Small intestine (tissue), 16 donors: ENCODE data around the gene ART1. TPM values are rescaled to one million over a fixed set of nuclear protein-coding genes. Genes with fewer than 3 reads are reported as not detected.
"Not testable (repeated sequence)": the region's sequence is repeated elsewhere in the genome, so short reads cannot be mapped to it uniquely, and the experiment has no call there.

ENCODE experiments used
- DNase-seq, 2 donors: peaks; one replicate each; pipeline versions ENCODE4 v3.0.0 to v3.0.0-alpha.2; 2013
- FAIRE-seq: peaks from 2 replicates; lab custom pipeline; 2012; peaks lifted over from hg19 to GRCh38; lab: Jason Lieb, UNC
- H3K27ac ChIP-seq, 3 donors: one replicate each; pipeline ENCODE4 v1.5.1; 2013; ENCODE audit warnings: low read length in 2 of 3, mild to moderate bottlenecking in 2 of 3, control low read depth in 1 of 3, inconsistent platforms in 1 of 3, low read depth in 1 of 3, moderate library complexity in 1 of 3
- H3K27me3 ChIP-seq, 3 donors: one replicate each; pipeline ENCODE4 v1.6.1; 2013; ENCODE audit warnings: low read length in 3 of 3, inconsistent platforms in 1 of 3; ENCODE audit not compliant: control insufficient read depth in 3 of 3, insufficient read depth in 3 of 3
- H3K36me3 ChIP-seq, 3 donors: one replicate each; pipeline ENCODE4 v1.6.1; 2013; ENCODE audit warnings: low read length in 3 of 3, inconsistent platforms in 1 of 3, low read depth in 1 of 3, mild to moderate bottlenecking in 1 of 3, moderate library complexity in 1 of 3; ENCODE audit not compliant: control insufficient read depth in 3 of 3, insufficient read depth in 2 of 3
- H3K4me1 ChIP-seq, 3 donors: one replicate each; pipeline ENCODE4 v1.6.1; 2013; ENCODE audit warnings: low read length in 2 of 3, inconsistent platforms in 1 of 3, low read depth in 1 of 3, mild to moderate bottlenecking in 1 of 3, moderate library complexity in 1 of 3; ENCODE audit not compliant: control insufficient read depth in 3 of 3, insufficient read depth in 2 of 3
- H3K4me3 ChIP-seq, 3 donors: one replicate each; pipeline ENCODE4 v1.5.1; 2013; ENCODE audit warnings: low read length in 3 of 3, control low read depth in 1 of 3, inconsistent platforms in 1 of 3, low read depth in 1 of 3, mild to moderate bottlenecking in 1 of 3, moderate library complexity in 1 of 3
- H3K9me3 ChIP-seq, 2 donors: one replicate each; pipeline ENCODE4 v1.6.1; 2013; ENCODE audit warnings: low read depth in 1 of 2, low read length in 1 of 2; ENCODE audit not compliant: control insufficient read depth in 2 of 2, insufficient read depth in 1 of 2
- WGBS, 3 donors: extraction: QIAGEN DNeasy Blood & Tissue Kit; methylation state at CpG; one replicate each; pipeline ENCODE4 v1.1.7; 2013; 5-methylcytosine and 5-hydroxymethylcytosine counted together
- long read RNA-seq, 10 donors: transcript quantifications; one replicate each; lab custom pipeline, GENCODE V29; 2026
- polyA plus RNA-seq, 4 donors: library from polyadenylated mRNA; stranded (reverse) in 3 of 4; unstranded in 1 of 4; fragments of 200-250 nt in 3 of 4; fragments of 120-200 nt in 1 of 4; gene quantifications; one replicate each; pipeline versions ENCODE4 v1.2.1 to v1.2.3, GENCODE V29; 2013
- donor health status: healthy with polysubstance abuse.
- donor health status: control.
- donor health status: control.
- donor health status: Bipolar disorder and iron deficiency.
- donor health status: healthy.

The ART1 gene
- polyA plus RNA-seq, result under 1 TPM in 1 of 4 donors, not detected in 3; 0.04 TPM
- long read RNA-seq, donor 1, result 0 reads
- long read RNA-seq, donor 2, result 0 reads
- long read RNA-seq, donor 3, result 0 reads
- long read RNA-seq, donor 4, result 0 reads
- long read RNA-seq, donor 5, result 0 reads
- long read RNA-seq, donor 6, result 0 reads
- long read RNA-seq, donor 7, result 0 reads
- long read RNA-seq, donor 8, result 0 reads
- long read RNA-seq, donor 9, result 0 reads
- long read RNA-seq, donor 10, result 0 reads

DNA sequence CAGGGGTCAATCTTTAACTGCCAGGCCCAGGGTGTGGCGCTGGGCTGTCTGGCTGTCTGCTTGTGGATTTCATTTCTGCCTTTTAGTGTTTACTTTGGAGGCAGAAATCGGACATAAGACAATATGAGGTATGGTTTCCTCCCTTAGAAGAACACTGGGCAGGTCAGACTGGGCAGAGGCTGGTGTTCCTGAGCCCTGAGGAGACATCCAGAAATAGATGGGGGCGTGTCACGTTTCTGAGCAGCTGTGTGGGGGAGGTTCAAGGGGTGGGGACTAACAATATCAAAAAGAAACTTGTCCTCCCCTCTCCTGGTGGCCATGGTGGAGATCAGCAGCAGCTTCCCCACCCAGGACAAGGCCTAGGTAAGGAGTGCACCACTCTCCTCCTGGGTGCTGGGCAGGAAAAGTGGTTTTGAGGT, at the start of gene ART1:
TSS of gene ART1 (plus strand) at position 312 of the 419 bp plus-strand sequence. CDS start 14,086 bp downstream, outside the sequence.
- no peaks in the 10 kb centered on the region for H3K36me3 ChIP-seq
- H3K27me3 ChIP-seq, result peaks cover 0 to 23% (median 2%) of the 10 kb centered on the region in 3 donors
- no peaks in the 10 kb centered on the region for H3K9me3 ChIP-seq
- H3K4me1 ChIP-seq, result peaks cover 0 to 11% (median 2%) of the 10 kb centered on the region in 3 donors
- DNase-seq, result peak in 1 of 2 donors; percentile 11
- WGBS, 3 donors, result 44 to 62% (median 60%) methylated on average over 4 of the region's 4 CpGs
- H3K27ac ChIP-seq, result no peak within 1 kb of the TSS
- no peak for FAIRE-seq
- H3K4me3 ChIP-seq, result no peak within 1 kb of the TSS

- not testable (repeated sequence) for H3K27me3 ChIP-seq, H3K4me3 ChIP-seq, H3K4me1 ChIP-seq, H3K36me3 ChIP-seq, FAIRE-seq, DNase-seq, H3K9me3 ChIP-seq, H3K27ac ChIP-seq
- WGBS, 3 donors, result 91 to 97% (median 96%) methylated on average over 15 of the region's 15 CpGs
These were observed 47.2 kb upstream of the ART1 start for GRCh38 chr11:3597743-3598142.

DNA sequence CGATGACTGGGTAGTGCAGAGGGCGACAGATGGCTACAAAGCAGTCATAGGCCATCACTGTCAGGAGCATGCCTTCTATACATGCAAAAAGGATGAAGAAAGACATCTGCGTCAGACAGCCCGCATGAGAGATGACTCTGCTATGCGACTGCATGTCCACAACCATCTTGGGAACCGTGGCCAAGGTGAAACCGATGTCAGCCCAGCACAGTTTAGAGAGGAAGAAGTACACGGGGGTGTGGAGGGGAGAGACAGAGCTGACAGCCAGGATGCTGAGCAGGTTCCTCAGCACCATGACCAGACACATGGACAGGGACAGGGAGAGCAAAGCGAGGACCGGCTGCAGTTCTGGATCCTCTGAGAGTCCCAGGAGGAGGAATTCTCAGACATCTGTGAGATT, 44.7 kb upstream of the ART1 start:
- 82 to 89% (median 84%) methylated on average over 6 to 10 of the region's 10 CpGs for WGBS, 3 donors

DNA sequence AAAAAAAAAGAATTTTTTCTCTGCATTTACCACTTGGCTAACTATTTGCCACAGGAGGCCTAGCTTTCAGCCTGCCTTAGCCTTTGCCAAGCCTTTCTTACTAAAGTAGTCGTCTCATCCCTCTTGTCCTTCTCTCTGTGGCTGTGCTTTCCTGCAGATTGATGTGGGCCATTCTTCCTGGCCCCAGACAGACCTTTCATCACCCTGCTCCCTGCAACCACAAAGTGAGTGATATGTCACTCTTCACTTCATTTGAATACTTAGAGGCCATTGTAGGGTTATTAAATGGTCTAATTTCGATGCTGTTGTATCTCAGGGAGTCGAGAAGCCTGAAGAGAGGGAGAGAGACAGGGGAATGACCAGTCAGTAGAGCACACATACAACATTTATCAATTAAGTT, 40.8 kb upstream of the ART1 start:
- no peak for FAIRE-seq
- peak overlapping the region in 1 of 3 donors; percentile 53 for H3K27ac ChIP-seq
- WGBS, 3 donors, result 53 to 72% (median 58%) methylated on average over 3 of the region's 3 CpGs

More for the DNA sequence above, 44.7 kb upstream of the ART1 start:
- H3K4me1 ChIP-seq, H3K36me3 ChIP-seq, DNase-seq, H3K27me3 ChIP-seq, H3K27ac ChIP-seq, H3K4me3 ChIP-seq, H3K9me3 ChIP-seq, FAIRE-seq: not testable (repeated sequence)

GRCh38 chr11:3605283-3605662, 39.7 kb upstream of the ART1 start:
- WGBS, 3 donors, result 90 to 93% (median 92%) methylated on average over 3 of the region's 3 CpGs
- FAIRE-seq (no peak), DNase-seq (peak; percentile 5 to 19)
- peak overlapping the region in 2 of 3 donors; percentile 77 to 82 for H3K27ac ChIP-seq
- no peaks in the 10 kb centered on the region for H3K9me3 ChIP-seq
- peaks cover 0 to 10% (median 2%) of the 10 kb centered on the region in 3 donors for H3K4me1 ChIP-seq
- H3K27me3 ChIP-seq, result no peaks in the 10 kb centered on the region
- H3K36me3 ChIP-seq, result no peaks in the 10 kb centered on the region
- H3K4me3 ChIP-seq, result no peak overlapping the region

More for the DNA sequence above, 40.8 kb upstream of the ART1 start:
- no peaks in the 10 kb centered on the region for H3K36me3 ChIP-seq
- H3K4me1 ChIP-seq, result peaks cover 0 to 10% (median 2%) of the 10 kb centered on the region in 3 donors
- no peaks in the 10 kb centered on the region for H3K27me3 ChIP-seq
- no peak overlapping the region for H3K4me3 ChIP-seq
- no peaks in the 10 kb centered on the region for H3K9me3 ChIP-seq
- DNase-seq, result no peak

DNA sequence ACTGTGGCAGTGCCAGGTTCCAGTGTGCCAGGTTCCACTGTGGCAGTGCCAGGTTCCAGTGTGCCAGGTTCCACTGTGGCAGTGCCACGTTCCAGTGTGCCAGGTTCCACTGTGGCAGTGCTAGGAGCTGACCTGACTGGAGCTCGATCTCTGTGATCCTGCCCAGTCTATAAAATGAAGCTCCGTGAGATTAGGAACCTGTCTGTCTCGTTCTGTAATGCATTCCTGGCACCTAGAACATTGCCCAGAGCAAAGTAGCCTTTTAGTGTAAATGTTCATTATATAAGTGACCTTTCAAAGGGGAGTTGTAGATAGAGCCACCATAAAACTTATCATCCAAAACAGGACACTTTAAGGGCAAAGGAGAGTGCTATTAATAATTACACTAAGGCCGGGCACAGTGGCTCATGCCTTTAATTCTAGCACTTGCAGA, 39.1 kb upstream of the ART1 start:
- Histone ChIP-seq H3K36me3 (no peaks in the 10 kb centered on the region), H3K27me3 (no peaks in the 10 kb centered on the region), H3K27ac (peak overlapping the region in 2 of 3 donors; percentile 77 to 82), H3K4me3 (no peak overlapping the region), H3K4me1 (peaks cover 0 to 10% (median 2%) of the 10 kb centered on the region in 3 donors), H3K9me3 (no peaks in the 10 kb centered on the region)
- FAIRE-seq (no peak), DNase-seq (peak; percentile 63 to 94)
- WGBS, 3 donors, result 11 to 58% (median 23%) methylated on average over 5 of the region's 5 CpGs

DNA sequence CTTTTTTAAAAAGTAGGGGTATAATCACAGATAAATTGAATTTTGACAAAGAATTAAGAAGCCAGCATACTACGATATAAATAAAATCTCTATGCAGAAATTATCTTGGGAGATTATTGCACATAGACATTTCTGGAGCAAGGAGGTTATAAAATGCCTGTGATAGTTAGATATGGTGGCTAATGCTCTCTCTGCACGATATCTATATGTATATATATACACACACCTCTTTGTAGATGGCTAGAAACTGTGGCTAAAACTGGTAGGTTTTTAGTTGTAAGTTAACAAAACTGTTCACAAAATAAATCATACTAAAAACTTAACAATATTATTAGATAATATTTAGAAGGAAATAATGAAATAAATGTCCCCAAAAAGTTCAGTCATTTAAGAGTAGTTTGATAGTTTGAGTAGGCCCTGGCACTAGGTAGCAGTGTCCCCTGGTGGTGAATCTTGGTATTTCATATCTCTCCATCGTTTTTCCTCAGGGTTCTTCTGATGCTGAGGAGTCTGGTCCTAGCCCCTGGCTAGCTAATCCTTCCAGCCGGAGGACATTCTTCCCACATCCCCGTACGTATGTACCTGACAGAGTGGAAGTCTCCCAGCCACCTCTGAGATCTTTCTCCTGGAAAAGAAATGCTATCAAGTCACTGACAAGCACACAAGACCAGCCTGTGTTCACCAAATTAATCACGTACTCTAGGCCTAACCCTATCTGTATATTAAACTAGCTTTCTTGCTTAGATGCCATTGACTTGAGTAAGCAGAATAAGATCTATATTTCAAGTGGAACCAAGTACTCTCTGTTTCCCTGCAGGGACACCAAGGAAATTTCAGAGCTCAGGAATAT, 35.3 kb upstream of the ART1 start:
- no peak for FAIRE-seq

GRCh38 chr11:3610846-3611245, 34.1 kb upstream of the ART1 start:
- Histone ChIP-seq H3K4me1 (peaks cover 0 to 2% (median 0%) of the 10 kb centered on the region in 3 donors), H3K27ac (no peak overlapping the region), H3K36me3 (no peaks in the 10 kb centered on the region), H3K9me3 (no peaks in the 10 kb centered on the region), H3K27me3 (no peaks in the 10 kb centered on the region), H3K4me3 (no peak overlapping the region)
- WGBS, 3 donors, result 86 to 89% (median 88%) methylated on average over 4 of the region's 4 CpGs
- FAIRE-seq (no peak), DNase-seq (no peak)

More for the DNA sequence above, 35.3 kb upstream of the ART1 start:
- WGBS, 3 donors, result 42 to 51% (median 44%) methylated on average over 7 of the region's 7 CpGs
- Histone ChIP-seq H3K27ac (no peak overlapping the region), H3K36me3 (no peaks in the 10 kb centered on the region), H3K9me3 (no peaks in the 10 kb centered on the region), H3K4me3 (no peak overlapping the region), H3K4me1 (peaks cover 0 to 5% (median 2%) of the 10 kb centered on the region in 3 donors), H3K27me3 (no peaks in the 10 kb centered on the region)
- peak; percentile 59 to 69 for DNase-seq
